PC-3 (cell line): Measurements from ENCODE around the gene LUM. TPM values are rescaled to one million over a fixed set of nuclear protein-coding genes. Genes with fewer than 3 reads are reported as not detected.

Experiments used
- ATAC-seq: fragments of 200-7000 bp; cut with Tn5 transposase; 2 replicates; pipeline ENCODE4 v1.9.1; 2020; ENCODE audit warnings: mild to moderate bottlenecking, moderate library complexity
- BruUV-seq: library from RNA; stranded (reverse); fragments of 400-500 nt; replicated peaks from 2 replicates; lab custom pipeline; 2021; lab: Mats Ljungman, UMichigan
- CTCF ChIA-PET: fragments of 300-600 bp; sonication (Branson Sonifier 250); formaldehyde crosslinking; loops from one replicate; lab custom pipeline; 2022; ENCODE audit warnings: antibody characterized with exemption; lab: Charles Lee
- POLR2A ChIA-PET: fragments of 300-600 bp; sonication (Branson Sonifier 250); formaldehyde crosslinking; loops from one replicate; lab custom pipeline; 2022; ENCODE audit warnings: antibody characterized with exemption; ENCODE audit not compliant: unreplicated experiment; lab: Charles Lee
- DNase-seq: peaks from one replicate; pipeline ENCODE4 v3.0.0-alpha.2; 2015
- H2AFZ ChIP-seq: fragments of 300-600 bp; sonication (generic); 2 replicates; pipeline ENCODE4 v1.6.0; 2016; ENCODE audit warnings: antibody characterized with exemption, low read length
- H3F3A ChIP-seq: fragments of 300-600 bp; sonication (generic); one replicate; pipeline ENCODE4 v1.6.0; 2017; ENCODE audit warnings: antibody characterized with exemption, low read length, control low read depth, mild to moderate bottlenecking; ENCODE audit not compliant: unreplicated experiment
- H3K27ac ChIP-seq: fragments of 300-600 bp; sonication (generic); 2 replicates; pipeline ENCODE4 v1.5.1; 2016; ENCODE audit warnings: mild to moderate bottlenecking, low read length
- H3K27me3 ChIP-seq: fragments of 300-600 bp; sonication (generic); 2 replicates; pipeline ENCODE4 v1.6.1; 2016; ENCODE audit warnings: low read length, mixed read lengths
- H3K36me3 ChIP-seq: fragments of 300-600 bp; sonication (generic); 2 replicates; pipeline ENCODE4 v1.6.1; 2016; ENCODE audit warnings: low read depth, mixed run types, low read length, mixed read lengths
- H3K4me1 ChIP-seq: fragments of 300-600 bp; sonication (generic); 2 replicates; pipeline ENCODE4 v1.5.1; 2016; ENCODE audit warnings: low read length; ENCODE audit not compliant: insufficient read depth
- H3K4me2 ChIP-seq: fragments of 300-600 bp; sonication (generic); 2 replicates; pipeline ENCODE4 v1.6.0; 2016; ENCODE audit warnings: low read length
- H3K4me3 ChIP-seq: fragments of 300-600 bp; sonication (generic); 2 replicates; pipeline ENCODE4 v1.5.1; 2016; ENCODE audit warnings: mild to moderate bottlenecking, low read length, mixed read lengths
- H3K79me2 ChIP-seq: fragments of 300-600 bp; sonication (generic); 2 replicates; pipeline ENCODE4 v1.6.1; 2017; ENCODE audit warnings: low read length, mixed read lengths
- H3K9ac ChIP-seq: fragments of 300-600 bp; sonication (generic); 2 replicates; pipeline ENCODE4 v1.6.0; 2016; ENCODE audit warnings: mild to moderate bottlenecking, low read length
- H3K9me2 ChIP-seq: fragments of 300-600 bp; sonication (generic); replicated peaks from 2 replicates; pipeline ENCODE4 v1.6.1; 2016; ENCODE audit warnings: mixed run types, low read length, mixed read lengths
- H3K9me3 ChIP-seq: fragments of 300-600 bp; sonication (generic); 2 replicates; pipeline ENCODE4 v1.6.1; 2016; ENCODE audit warnings: low read length, mixed read lengths
- H4K20me1 ChIP-seq: fragments of 300-600 bp; sonication (generic); 2 replicates; pipeline ENCODE4 v1.6.1; 2016; ENCODE audit warnings: low read length, mixed read lengths
- CTCF ChIP-seq: fragments of 300-600 bp; sonication (generic); conservative IDR thresholded peaks from 2 replicates; pipeline ENCODE4 v1.5.1; 2017; ENCODE audit warnings: antibody characterized with exemption, low read depth, mild to moderate bottlenecking, low read length
- EZH2 ChIP-seq: fragments of 300-600 bp; sonication (generic); IDR thresholded peaks from one replicate; pipeline ENCODE4 v1.6.1; 2017; ENCODE audit warnings: antibody characterized with exemption, mild to moderate bottlenecking, low read length; ENCODE audit not compliant: unreplicated experiment
- EZH2phosphoT487 ChIP-seq: fragments of 300-600 bp; sonication (generic); IDR thresholded peaks from 2 replicates; pipeline ENCODE4 v1.6.1; 2018; ENCODE audit warnings: mild to moderate bottlenecking, antibody characterized with exemption, low read length, borderline replicate concordance
- intact Hi-C: fragments of 100-400 bp; cut with micrococcal nuclease; formaldehyde crosslinking; loops from 2 replicates; pipeline ENCODE4 v1.9.0; 2023
- total RNA-seq: library from RNA; depleted of rRNA; stranded (reverse); fragments of >200 nt; gene quantifications from 2 replicates; pipeline ENCODE4 v1.2.3, GENCODE V29; 2014

The LUM gene
- total RNA-seq, 1 experiment from 2014 or later: 0.15 TPM

- Histone ChIP-seq H3F3A (no peaks in the 10 kb centered on the region), H3K4me1 (peaks cover 27% of the 10 kb centered on the region), H3K9me3 (no peaks in the 10 kb centered on the region), H2AFZ (no peak overlapping the region), H4K20me1 (no peaks in the 10 kb centered on the region), H3K4me2 (no peak overlapping the region), H3K27me3 (no peaks in the 10 kb centered on the region), H3K9me2 (no peaks in the 10 kb centered on the region), H3K27ac (no peak overlapping the region), H3K36me3 (no peaks in the 10 kb centered on the region), H3K79me2 (no peaks in the 10 kb centered on the region), H3K9ac (no peak overlapping the region), H3K4me3 (no peak overlapping the region)
- ChIA-PET POLR2A (no interaction called here), CTCF (interaction anchor here (0.6 to 0.7 kb wide), 3 partner anchors 30 to 592 kb away, joined by 3 to 4 read pairs (median 4); no protein-coding TSS in a partner anchor)
- peak; percentile 80 for ATAC-seq
- intact Hi-C loops: loop anchor here (5.0 kb wide), 1 partner anchor 51 kb away; no protein-coding TSS in a partner anchor
- no TSS peak for BruUV-seq
- peak; percentile 28 for DNase-seq
- TF ChIP-seq EZH2phosphoT487 (no peak), EZH2 (no peak), CTCF (no peak)
Measured at GRCh38 chr12:91072931-91073330, 38.4 kb downstream of the LUM start.

GRCh38 chr12:91070936-91071335 is 40.4 kb downstream of the LUM start:
- TF ChIP-seq CTCF: no peak
- no peak for TF ChIP-seq EZH2
- TF ChIP-seq EZH2phosphoT487: no peak
- H3K36me3 ChIP-seq: no peaks in the 10 kb centered on the region
- BruUV-seq: no TSS peak
- H3K4me1 ChIP-seq: peaks cover 27% of the 10 kb centered on the region
- ChIA-PET CTCF (no interaction called here), POLR2A (interaction anchor here (0.6 to 0.7 kb wide), 2 partner anchors 61 to 1493 kb away, joined by 6 to 15 read pairs; no protein-coding TSS in a partner anchor)
- intact Hi-C loops: loop anchor here (5.0 kb wide), 1 partner anchor 49 kb away; no protein-coding TSS in a partner anchor
- H4K20me1 ChIP-seq: no peaks in the 10 kb centered on the region
- H3K4me3 ChIP-seq: no peak overlapping the region
- no peaks in the 10 kb centered on the region for H3K79me2 ChIP-seq
- H3K27ac ChIP-seq: no peak overlapping the region
- no peaks in the 10 kb centered on the region for H3K27me3 ChIP-seq
- H3K9me2 ChIP-seq: no peaks in the 10 kb centered on the region
- H3K9ac ChIP-seq: no peak overlapping the region
- H3K4me2 ChIP-seq: no peak overlapping the region
- ATAC-seq (no peak), DNase-seq (no peak)
- H2AFZ ChIP-seq: no peak overlapping the region
- H3K9me3 ChIP-seq: no peaks in the 10 kb centered on the region
- H3F3A ChIP-seq: no peaks in the 10 kb centered on the region

GRCh38 chr12:91065396-91065795 is 45.9 kb downstream of the LUM start:
- Histone ChIP-seq H3K9me2 (no peaks in the 10 kb centered on the region), H3K4me3 (no peak overlapping the region), H3K27ac (no peak overlapping the region), H3K9me3 (no peaks in the 10 kb centered on the region), H2AFZ (no peak overlapping the region), H3K4me1 (no peaks in the 10 kb centered on the region), H3F3A (no peaks in the 10 kb centered on the region), H3K36me3 (no peaks in the 10 kb centered on the region), H4K20me1 (no peaks in the 10 kb centered on the region), H3K79me2 (no peaks in the 10 kb centered on the region), H3K9ac (no peak overlapping the region), H3K27me3 (no peaks in the 10 kb centered on the region), H3K4me2 (no peak overlapping the region)
- DNase-seq (no peak), ATAC-seq (no peak)
- BruUV-seq: no TSS peak
- CTCF ChIA-PET: no interaction called here
- intact Hi-C loops: no loop called here
- POLR2A ChIA-PET: no interaction called here
- no peak for TF ChIP-seq EZH2
- no peak for TF ChIP-seq EZH2phosphoT487
- no peak for TF ChIP-seq CTCF
